AG04449 (cell line): ENCODE data around the gene PGLYRP2.

Experiments
- CTCF ChIA-PET: fragments of 350-600 bp; formaldehyde crosslinking; extraction: SDS; loops from one replicate; lab custom pipeline; 2021; ENCODE audit warnings: antibody characterized with exemption; lab: Yijun Ruan, JAX
- POLR2A ChIA-PET: fragments of 400-600, 350-600 bp; formaldehyde crosslinking; extraction: SDS; loops from one replicate; lab custom pipeline; 2020; ENCODE audit warnings: antibody characterized with exemption, inconsistent platforms; lab: Yijun Ruan, JAX
- DNase-seq: peaks from one replicate; pipeline ENCODE4 v3.0.0-alpha.2; 2010; ENCODE audit warnings: low read depth, low spot score
- H3K4me3 ChIP-seq: 2 replicates; pipeline ENCODE4 v1.5.1; 2011; ENCODE audit warnings: low read depth, mild to moderate bottlenecking, control low read depth, low read length
- TF ChIP-seq, protein P1 (sequence below): IDR thresholded peaks from one replicate; pipeline ENCODE4 v1.5.1; 2011; ENCODE audit warnings: mild to moderate bottlenecking, moderate library complexity, low read length, control low read depth, inconsistent platforms; ENCODE audit not compliant: insufficient read depth; ENCODE audit errors: missing control alignments

Gene PGLYRP2

DNA sequence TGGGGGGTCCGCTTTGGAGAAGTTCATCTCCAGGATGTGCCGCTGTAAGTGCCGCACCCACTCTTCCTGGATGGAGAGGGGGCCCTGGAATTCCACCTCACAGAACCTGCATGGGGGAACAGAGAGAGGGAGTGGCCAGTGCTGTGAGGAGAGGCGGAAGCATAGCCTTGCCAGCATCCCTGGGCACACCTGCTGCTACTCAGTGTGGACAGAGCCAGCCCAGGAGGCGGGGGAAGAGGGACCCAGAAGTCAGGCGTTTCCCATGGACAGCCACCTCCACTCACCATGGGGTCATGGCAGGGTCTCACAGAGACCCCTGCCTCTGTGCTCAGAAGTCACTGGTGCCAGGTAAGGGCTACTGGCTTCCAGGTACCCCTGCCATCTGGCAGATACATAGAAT, 56.2 kb downstream of the PGLYRP2 start:
- POLR2A ChIA-PET, result no interaction called here
- H3K4me3 ChIP-seq, result no peak overlapping the region

GRCh38 chr19:15422296-15423075, 56.8 kb downstream of the PGLYRP2 start:
- DNase-seq, result no peak
- TF ChIP-seq, protein P1, sequence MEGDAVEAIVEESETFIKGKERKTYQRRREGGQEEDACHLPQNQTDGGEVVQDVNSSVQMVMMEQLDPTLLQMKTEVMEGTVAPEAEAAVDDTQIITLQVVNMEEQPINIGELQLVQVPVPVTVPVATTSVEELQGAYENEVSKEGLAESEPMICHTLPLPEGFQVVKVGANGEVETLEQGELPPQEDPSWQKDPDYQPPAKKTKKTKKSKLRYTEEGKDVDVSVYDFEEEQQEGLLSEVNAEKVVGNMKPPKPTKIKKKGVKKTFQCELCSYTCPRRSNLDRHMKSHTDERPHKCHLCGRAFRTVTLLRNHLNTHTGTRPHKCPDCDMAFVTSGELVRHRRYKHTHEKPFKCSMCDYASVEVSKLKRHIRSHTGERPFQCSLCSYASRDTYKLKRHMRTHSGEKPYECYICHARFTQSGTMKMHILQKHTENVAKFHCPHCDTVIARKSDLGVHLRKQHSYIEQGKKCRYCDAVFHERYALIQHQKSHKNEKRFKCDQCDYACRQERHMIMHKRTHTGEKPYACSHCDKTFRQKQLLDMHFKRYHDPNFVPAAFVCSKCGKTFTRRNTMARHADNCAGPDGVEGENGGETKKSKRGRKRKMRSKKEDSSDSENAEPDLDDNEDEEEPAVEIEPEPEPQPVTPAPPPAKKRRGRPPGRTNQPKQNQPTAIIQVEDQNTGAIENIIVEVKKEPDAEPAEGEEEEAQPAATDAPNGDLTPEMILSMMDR, result no peak
- no peak overlapping the region for H3K4me3 ChIP-seq
- ChIA-PET CTCF (interaction anchor here (3.9 kb wide), 1 partner anchor 9 kb away, joined by 39 read pairs; no protein-coding TSS in a partner anchor), POLR2A (no interaction called here)

More for the DNA sequence above, 56.2 kb downstream of the PGLYRP2 start:
- no peak for DNase-seq
- TF ChIP-seq, protein P1, result no peak
- CTCF ChIA-PET, result no interaction called here

DNA sequence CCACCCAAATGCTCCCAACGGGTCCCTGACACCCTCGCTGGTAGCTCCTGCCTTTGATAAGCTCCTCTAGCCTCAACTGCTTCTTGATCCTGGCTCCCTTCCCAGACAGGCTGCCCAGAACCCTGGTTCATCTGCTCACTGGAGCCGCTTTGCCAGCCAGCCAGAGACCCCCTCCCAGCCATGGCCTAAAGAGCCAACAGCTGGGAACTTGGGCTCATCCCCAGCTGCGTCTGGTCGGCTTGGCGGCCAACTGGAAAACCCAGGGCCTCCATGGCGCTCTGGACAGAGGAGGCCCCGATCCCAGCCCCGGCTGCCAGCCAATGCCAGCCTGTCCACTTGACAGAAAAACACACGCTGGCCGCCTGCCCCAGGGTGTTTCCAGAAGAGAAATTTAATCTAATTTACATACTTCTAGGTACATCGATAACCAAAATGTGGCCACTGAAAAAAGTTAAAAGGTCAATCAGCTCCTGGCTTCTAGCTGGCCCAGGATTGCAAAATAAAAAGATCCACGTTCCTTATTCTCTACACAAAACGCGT, 57.5 kb downstream of the PGLYRP2 start:
- POLR2A ChIA-PET, result no interaction called here
- CTCF ChIA-PET, result interaction anchor here (3.9 kb wide), 1 partner anchor 9 kb away, joined by 39 read pairs; no protein-coding TSS in a partner anchor
- no peak overlapping the region for H3K4me3 ChIP-seq
- no peak for DNase-seq
- TF ChIP-seq, protein P1, result no peak

DNA sequence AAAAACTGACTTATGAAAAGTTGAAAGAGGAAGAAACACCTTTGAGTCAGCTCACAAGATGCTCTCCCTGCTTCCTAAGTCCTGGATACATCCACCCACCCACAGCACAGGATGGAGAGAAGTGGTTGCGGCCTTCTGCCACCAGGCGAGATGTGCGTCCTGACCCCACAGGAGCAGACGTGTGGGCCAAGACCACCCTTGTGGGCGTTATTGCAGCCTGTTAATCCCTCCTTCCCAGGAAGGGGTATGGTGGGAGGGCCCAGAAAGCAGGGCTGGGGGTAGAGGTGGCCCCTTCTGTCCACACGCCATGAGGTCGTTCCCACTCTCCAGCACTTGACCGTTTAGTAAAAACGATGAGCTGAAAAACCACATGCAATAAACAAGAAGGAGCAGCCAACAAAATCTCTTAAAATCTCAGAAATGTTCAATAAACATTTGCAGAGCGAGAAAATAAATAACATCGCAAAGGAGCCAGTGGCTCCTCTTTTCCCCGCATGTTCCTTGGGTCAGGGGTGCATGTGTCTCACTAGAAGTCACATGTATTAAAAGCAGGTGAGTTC, 58.1 kb downstream of the PGLYRP2 start:
- DNase-seq, result no peak
- ChIA-PET POLR2A (interaction anchor here (0.8 kb wide), 1 partner anchor 43 kb away, joined by 5 read pairs; no protein-coding TSS in a partner anchor), CTCF (interaction anchor here (3.9 kb wide), 1 partner anchor 10 kb away, joined by 39 read pairs; no protein-coding TSS in a partner anchor)
- TF ChIP-seq, protein P1, result no peak
- no peak overlapping the region for H3K4me3 ChIP-seq

GRCh38 chr19:15419413-15420025, 59.8 kb downstream of the PGLYRP2 start:
- ChIA-PET CTCF (interaction anchor here (0.6 to 3.9 kb wide), 16 partner anchors 9 to 658 kb away, joined by 3 to 39 read pairs (median 4); partner anchors contain the start of gene AKAP8), POLR2A (interaction anchor here (0.9 to 3.2 kb wide), 10 partner anchors 9 to 266 kb away, joined by 3 to 44 read pairs (median 8); partner anchors contain the start of gene AKAP8)
- TF ChIP-seq, protein P1, result no peak
- no peak for DNase-seq
- H3K4me3 ChIP-seq, result peak overlapping the region; percentile 62
